HCT116 (cell line): Measurements from ENCODE around the gene SNX19. TPM values are rescaled to one million over a fixed set of nuclear protein-coding genes. Genes with fewer than 3 reads are reported as not detected.

Experiments used
- ATAC-seq: fragments of 200-7000 bp; cut with Tn5 transposase; 2 replicates; pipeline ENCODE4 v1.9.1; 2020; ENCODE audit warnings: mild to moderate bottlenecking, moderate library complexity
- BruUV-seq: library from RNA; stranded (reverse); fragments of 400-500 nt; replicated peaks from 2 replicates; lab custom pipeline; 2021; lab: Mats Ljungman, UMichigan
- CTCF ChIA-PET: fragments of 300-600 bp; sonication (Branson Sonifier 250); formaldehyde crosslinking; loops from one replicate; lab custom pipeline; 2021; ENCODE audit warnings: antibody characterized with exemption; lab: Charles Lee
- POLR2A ChIA-PET: fragments of 300-600, 350-600 bp; sonication (Branson Sonifier 250); formaldehyde crosslinking; loops from one replicate; lab custom pipeline; 2021; ENCODE audit warnings: antibody characterized with exemption; lab: Charles Lee
- RAD21 ChIA-PET, 2 experiments: fragments of 300-600 bp; sonication (Branson Sonifier 250); formaldehyde crosslinking; loops; one replicate each; lab custom pipeline; 2023; ENCODE audit warnings: low total read pairs in 2 of 2; ENCODE audit not compliant: uncharacterized antibody in 2 of 2, unreplicated experiment in 2 of 2, low non-redundant PET in 1 of 2; lab: Charles Lee
- DNase-seq: peaks from one replicate; pipeline ENCODE4 v3.0.0-alpha.2; 2010; ENCODE audit warnings: low read depth, low spot score
- H2AFZ ChIP-seq: fragments of 200-600 bp; shearing (Covaris generic), sonication (generic); 2 replicates; pipeline ENCODE4 v1.6.1; 2017; ENCODE audit warnings: low read depth, mixed run types, mixed read lengths, antibody characterized with exemption, low read length; ENCODE audit not compliant: poor library complexity, severe bottlenecking
- H3K27ac ChIP-seq: 2 replicates; pipeline ENCODE4 v1.5.1; 2012; ENCODE audit warnings: low read depth, low read length
- H3K27me3 ChIP-seq: fragments of 200-600 bp; sonication (generic); 2 replicates; pipeline ENCODE4 v1.6.1; 2016; ENCODE audit warnings: mixed run types, low read length, mixed read lengths; ENCODE audit not compliant: insufficient read depth
- H3K36me3 ChIP-seq, 2 experiments: fragments of 200-500 bp in 1 of 2; fragments of 200-600 bp in 1 of 2; sonication (Bioruptor generic) in 1 of 2; sonication (generic) in 1 of 2; 2 replicates each; pipeline versions ENCODE4 v1.5.1 to v1.6.1; 2014 to 2016; ENCODE audit warnings: low read length in 2 of 2, inconsistent platforms in 1 of 2, mixed read lengths in 1 of 2, mixed run types in 1 of 2; ENCODE audit not compliant: insufficient read depth in 2 of 2, control insufficient read depth in 1 of 2
- H3K4me1 ChIP-seq, 2 experiments: fragments of 200-600 bp in 1 of 2; sonication (generic) in 1 of 2; 2 replicates each; pipeline versions ENCODE4 v1.5.1 to v1.6.1; 2012 to 2017; ENCODE audit warnings: low read length in 2 of 2, inconsistent platforms in 1 of 2, mild to moderate bottlenecking in 1 of 2, mixed read lengths in 1 of 2, mixed run types in 1 of 2, moderate library complexity in 1 of 2; ENCODE audit not compliant: insufficient read depth in 2 of 2, control insufficient read depth in 1 of 2
- H3K4me2 ChIP-seq: fragments of 200-600 bp; sonication (generic); 2 replicates; pipeline ENCODE4 v1.6.1; 2017; ENCODE audit warnings: mixed run types, low read length, mixed read lengths
- H3K4me3 ChIP-seq, 2 experiments: fragments of 200-600 bp in 1 of 2; sonication (generic) in 1 of 2; replicated peaks in 1 of 2; 2 replicates each; pipeline ENCODE4 v1.5.1; 2011 to 2016; ENCODE audit warnings: low read length in 2 of 2, control low read depth in 1 of 2, low read depth in 1 of 2, mild to moderate bottlenecking in 1 of 2, mixed read lengths in 1 of 2, mixed run types in 1 of 2
- H3K79me2 ChIP-seq: fragments of 200-600 bp; sonication (generic); 2 replicates; pipeline ENCODE4 v1.6.1; 2017; ENCODE audit warnings: mild to moderate bottlenecking, mixed run types, low read length, moderate library complexity, mixed read lengths; ENCODE audit not compliant: insufficient read depth
- H3K9ac ChIP-seq: fragments of 200-600 bp; sonication (generic); 2 replicates; pipeline ENCODE4 v1.6.1; 2016; ENCODE audit warnings: low read length, mixed read lengths
- H3K9me2 ChIP-seq: fragments of 200-600 bp; sonication (generic), shearing (Covaris generic); 2 replicates; pipeline ENCODE4 v1.6.1; 2017; ENCODE audit warnings: mixed run types, mild to moderate bottlenecking, moderate library complexity; ENCODE audit not compliant: insufficient read depth
- H3K9me3 ChIP-seq, 2 experiments: fragments of 200-500 bp in 1 of 2; fragments of 200-600 bp in 1 of 2; sonication (Bioruptor generic) in 1 of 2; sonication (generic) in 1 of 2; 2 replicates each; pipeline ENCODE4 v1.6.1; 2014 to 2017; ENCODE audit warnings: low read length in 2 of 2, mixed read lengths in 2 of 2, inconsistent platforms in 1 of 2, low read depth in 1 of 2, mild to moderate bottlenecking in 1 of 2, mixed run types in 1 of 2, moderate library complexity in 1 of 2; ENCODE audit not compliant: control insufficient read depth in 1 of 2, insufficient read depth in 1 of 2
- H4K20me1 ChIP-seq: fragments of 200-600 bp; sonication (generic), shearing (Covaris generic); 2 replicates; pipeline ENCODE4 v1.6.1; 2017; ENCODE audit warnings: mixed run types, mild to moderate bottlenecking, moderate library complexity; ENCODE audit not compliant: insufficient read depth
- EZH2 ChIP-seq: fragments of 200-600 bp; sonication (generic); IDR thresholded peaks from 2 replicates; pipeline ENCODE4 v1.6.1; 2017; ENCODE audit warnings: antibody characterized with exemption, mixed run types
- JUND ChIP-seq: IDR thresholded peaks from 2 replicates; pipeline ENCODE4 v1.6.1; 2012
- POLR2AphosphoS5 ChIP-seq: IDR thresholded peaks from 2 replicates; pipeline ENCODE4 v1.6.1; 2011; ENCODE audit warnings: mild to moderate bottlenecking, low read depth, low read length, moderate library complexity
- SIN3A ChIP-seq: IDR thresholded peaks from 2 replicates; pipeline ENCODE4 v1.6.1; 2012; ENCODE audit warnings: low read depth
- SP1 ChIP-seq: IDR thresholded peaks from 2 replicates; pipeline ENCODE4 v1.6.1; 2012; ENCODE audit warnings: low read depth
- ZFX ChIP-seq: fragments of 450-650 bp; IDR thresholded peaks from 2 replicates; pipeline ENCODE4 v1.6.1; 2017
- intact Hi-C: fragments of 100-400 bp; cut with micrococcal nuclease; formaldehyde crosslinking; loops from 2 replicates; pipeline ENCODE4 v1.10.0; 2022
- total RNA-seq: library from RNA; stranded (reverse); gene quantifications from one replicate; pipeline ENCODE4 v1.2.1, GENCODE V29; 2021; ENCODE audit not compliant: unreplicated experiment
- TF ChIP-seq, protein P1 (sequence below): IDR thresholded peaks from 2 replicates; pipeline ENCODE4 v1.6.1; 2012
- TF ChIP-seq, protein P2 (sequence below): IDR thresholded peaks from 2 replicates; pipeline ENCODE4 v1.6.1; 2012; ENCODE audit warnings: low read depth
- TF ChIP-seq, protein P3 (sequence below): IDR thresholded peaks from 2 replicates; pipeline ENCODE4 v1.6.1; 2012

SNX19 gene
- total RNA-seq, 1 experiment from 2014 or later = 25.2 TPM

DNA sequence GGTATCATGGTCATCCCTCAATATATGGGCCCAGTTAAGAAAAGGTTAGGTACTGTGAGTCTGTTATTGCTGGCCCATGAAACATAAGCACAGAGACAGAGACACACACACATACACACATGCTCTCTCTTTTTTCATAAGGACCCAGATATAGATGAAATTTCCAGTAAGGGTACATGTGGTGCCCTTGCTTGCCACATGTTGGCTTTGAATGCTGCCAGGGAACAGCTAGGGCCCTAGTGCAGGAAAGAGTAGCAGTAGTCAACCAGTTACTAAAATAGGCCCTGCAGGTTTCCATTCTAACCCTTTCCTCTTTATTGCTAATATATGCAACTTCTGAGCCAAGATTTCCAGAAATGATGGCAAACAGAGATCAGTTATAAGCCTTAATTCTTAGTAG is 9.1 kb downstream of the SNX19 start:
- RAD21 ChIA-PET = no interaction called here
- Histone ChIP-seq H3K27me3 (no peaks in the 10 kb centered on the region), H3K4me2 (no peak overlapping the region), H3K4me1 (no peaks in the 10 kb centered on the region), H4K20me1 (no peaks in the 10 kb centered on the region), H2AFZ (no peak overlapping the region), H3K9me2 (no peaks in the 10 kb centered on the region), H3K4me3 (no peak overlapping the region), H3K27ac (no peak overlapping the region), H3K79me2 (peaks cover 2% of the 10 kb centered on the region; the same call in 1 of the 2 replicates), H3K36me3 (peaks cover 21 to 37% of the 10 kb centered on the region in 2 experiments; a peak in 3 of 4 replicates), H3K9me3 (no peaks in the 10 kb centered on the region), H3K9ac (no peak overlapping the region)
- no peak for DNase-seq
- intact Hi-C loops = no loop called here
- TF ChIP-seq SIN3A = no peak
- no peak for TF ChIP-seq POLR2AphosphoS5
- TF ChIP-seq ZFX = no peak
- no peak for TF ChIP-seq JUND
- no peak for TF ChIP-seq SP1
- BruUV-seq = no TSS peak
- CTCF ChIA-PET = no interaction called here
- POLR2A ChIA-PET = no interaction called here
- ATAC-seq = no peak

DNA sequence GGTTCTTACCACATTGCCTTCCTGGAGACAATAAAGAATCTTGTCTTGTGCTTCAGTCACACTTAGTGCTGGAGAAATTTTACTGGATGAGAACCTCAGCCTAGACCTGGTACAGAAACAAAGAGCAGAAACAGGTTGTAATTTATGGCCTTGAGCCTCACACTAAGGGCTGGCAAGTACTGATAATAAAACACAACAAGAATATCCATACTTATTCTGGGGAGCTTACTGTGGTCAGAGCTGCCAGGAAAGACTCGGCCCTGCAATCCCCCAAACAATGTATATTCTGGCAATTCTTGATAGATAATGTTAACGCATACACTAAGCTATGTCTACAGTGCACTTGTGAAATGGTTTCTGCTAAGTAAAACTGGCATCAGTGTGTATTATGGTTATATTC is 9.7 kb downstream of the SNX19 start:
- 0 out of 2 replicates have a peak, but pooled peaks cover 1% of the 10 kb centered on the region for H3K79me2 ChIP-seq
- H4K20me1 ChIP-seq = no peaks in the 10 kb centered on the region
- TF ChIP-seq, protein P1, sequence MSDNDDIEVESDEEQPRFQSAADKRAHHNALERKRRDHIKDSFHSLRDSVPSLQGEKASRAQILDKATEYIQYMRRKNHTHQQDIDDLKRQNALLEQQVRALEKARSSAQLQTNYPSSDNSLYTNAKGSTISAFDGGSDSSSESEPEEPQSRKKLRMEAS = no peak
- TF ChIP-seq, protein P2, sequence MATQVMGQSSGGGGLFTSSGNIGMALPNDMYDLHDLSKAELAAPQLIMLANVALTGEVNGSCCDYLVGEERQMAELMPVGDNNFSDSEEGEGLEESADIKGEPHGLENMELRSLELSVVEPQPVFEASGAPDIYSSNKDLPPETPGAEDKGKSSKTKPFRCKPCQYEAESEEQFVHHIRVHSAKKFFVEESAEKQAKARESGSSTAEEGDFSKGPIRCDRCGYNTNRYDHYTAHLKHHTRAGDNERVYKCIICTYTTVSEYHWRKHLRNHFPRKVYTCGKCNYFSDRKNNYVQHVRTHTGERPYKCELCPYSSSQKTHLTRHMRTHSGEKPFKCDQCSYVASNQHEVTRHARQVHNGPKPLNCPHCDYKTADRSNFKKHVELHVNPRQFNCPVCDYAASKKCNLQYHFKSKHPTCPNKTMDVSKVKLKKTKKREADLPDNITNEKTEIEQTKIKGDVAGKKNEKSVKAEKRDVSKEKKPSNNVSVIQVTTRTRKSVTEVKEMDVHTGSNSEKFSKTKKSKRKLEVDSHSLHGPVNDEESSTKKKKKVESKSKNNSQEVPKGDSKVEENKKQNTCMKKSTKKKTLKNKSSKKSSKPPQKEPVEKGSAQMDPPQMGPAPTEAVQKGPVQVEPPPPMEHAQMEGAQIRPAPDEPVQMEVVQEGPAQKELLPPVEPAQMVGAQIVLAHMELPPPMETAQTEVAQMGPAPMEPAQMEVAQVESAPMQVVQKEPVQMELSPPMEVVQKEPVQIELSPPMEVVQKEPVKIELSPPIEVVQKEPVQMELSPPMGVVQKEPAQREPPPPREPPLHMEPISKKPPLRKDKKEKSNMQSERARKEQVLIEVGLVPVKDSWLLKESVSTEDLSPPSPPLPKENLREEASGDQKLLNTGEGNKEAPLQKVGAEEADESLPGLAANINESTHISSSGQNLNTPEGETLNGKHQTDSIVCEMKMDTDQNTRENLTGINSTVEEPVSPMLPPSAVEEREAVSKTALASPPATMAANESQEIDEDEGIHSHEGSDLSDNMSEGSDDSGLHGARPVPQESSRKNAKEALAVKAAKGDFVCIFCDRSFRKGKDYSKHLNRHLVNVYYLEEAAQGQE = no peak
- TF ChIP-seq, protein P3, sequence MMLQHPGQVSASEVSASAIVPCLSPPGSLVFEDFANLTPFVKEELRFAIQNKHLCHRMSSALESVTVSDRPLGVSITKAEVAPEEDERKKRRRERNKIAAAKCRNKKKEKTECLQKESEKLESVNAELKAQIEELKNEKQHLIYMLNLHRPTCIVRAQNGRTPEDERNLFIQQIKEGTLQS = no peak
- TF ChIP-seq EZH2 (no peak), JUND (no peak)
- ATAC-seq = no peak
- RAD21 ChIA-PET = no interaction called here
- no peak overlapping the region for H3K9ac ChIP-seq
- H3K27me3 ChIP-seq = no peaks in the 10 kb centered on the region
- no peak for DNase-seq
- no peak overlapping the region for H3K4me3 ChIP-seq
- no peaks in the 10 kb centered on the region for H3K9me2 ChIP-seq
- H3K36me3 ChIP-seq = peaks cover 27 to 42% of the 10 kb centered on the region in 2 experiments; a peak in 3 of 4 replicates
- H2AFZ ChIP-seq = no peak overlapping the region
- H3K9me3 ChIP-seq = no peaks in the 10 kb centered on the region
- POLR2A ChIA-PET = no interaction called here
- H3K27ac ChIP-seq = no peak overlapping the region
- no peak overlapping the region for H3K4me2 ChIP-seq
- intact Hi-C loops = no loop called here
- CTCF ChIA-PET = interaction anchor here (0.8 to 0.9 kb wide), 2 partner anchors 10 to 12 kb away, joined by 3 to 4 read pairs; partner anchors contain the start of gene SNX19
- no peaks in the 10 kb centered on the region for H3K4me1 ChIP-seq
- no TSS peak for BruUV-seq
